GM12878 (cell line): ENCODE measurements around the gene EEF2K. TPM values are rescaled to one million over a fixed set of nuclear protein-coding genes. Genes with fewer than 3 reads are reported as not detected.

ENCODE experiments used
- ATF3 ChIP-seq: IDR thresholded peaks from 2 replicates; pipeline ENCODE4 v1.6.1; 2011; ENCODE audit warnings: low read depth, mild to moderate bottlenecking, low read length, moderate library complexity, borderline replicate concordance; ENCODE audit errors: extremely low read depth
- BRCA1 ChIP-seq: IDR thresholded peaks from 2 replicates; pipeline ENCODE4 v1.6.1; 2011; ENCODE audit warnings: low read depth, low read length, improper control_type of control experiment
- CBX5 ChIP-seq: sonication (generic); IDR thresholded peaks from 2 replicates; pipeline ENCODE4 v1.6.1; 2016; ENCODE audit warnings: low read depth, moderate library complexity, mild to moderate bottlenecking, inconsistent platforms
- E4F1 ChIP-seq: fragments of 450-650 bp; IDR thresholded peaks from 2 replicates; pipeline ENCODE4 v1.6.1; 2018; ENCODE audit warnings: borderline replicate concordance, mild to moderate bottlenecking; ENCODE audit not compliant: partially characterized antibody
- FOXK2 ChIP-seq: fragments of 450-650 bp; IDR thresholded peaks from 2 replicates; pipeline ENCODE4 v1.6.1; 2017; ENCODE audit warnings: mild to moderate bottlenecking, moderate library complexity
- NKRF ChIP-seq: fragments of 450-650 bp; conservative IDR thresholded peaks from 2 replicates; pipeline ENCODE4 v1.6.1; 2017; ENCODE audit warnings: mild to moderate bottlenecking, moderate library complexity
- NRF1 ChIP-seq: conservative IDR thresholded peaks from 2 replicates; pipeline ENCODE4 v1.6.1; 2011; ENCODE audit warnings: mild to moderate bottlenecking, low read depth, low read length, improper control_type of control experiment
- PML ChIP-seq: IDR thresholded peaks from 2 replicates; pipeline ENCODE4 v1.6.1; 2012; ENCODE audit warnings: low read length, inconsistent platforms
- POLR2AphosphoS2 ChIP-seq: IDR thresholded peaks from 2 replicates; pipeline ENCODE4 v1.6.1; 2011; ENCODE audit warnings: low read depth, mild to moderate bottlenecking, low read length, improper control_type of control experiment, moderate library complexity
- POLR2AphosphoS5 ChIP-seq: IDR thresholded peaks from 2 replicates; pipeline ENCODE4 v1.6.1; 2011; ENCODE audit warnings: mild to moderate bottlenecking, low read length, inconsistent platforms
- RB1 ChIP-seq: fragments of 450-650 bp; formaldehyde crosslinking; IDR thresholded peaks from 2 replicates; pipeline ENCODE4 v1.6.1; 2017; ENCODE audit warnings: mild to moderate bottlenecking, borderline replicate concordance
- RBBP5 ChIP-seq: fragments of 200-600 bp; sonication (generic); conservative IDR thresholded peaks from 2 replicates; pipeline ENCODE4 v1.6.1; 2016
- RFX5 ChIP-seq: IDR thresholded peaks from 2 replicates; pipeline ENCODE4 v1.6.1; 2011; ENCODE audit warnings: low read depth, low read length, improper control_type of control experiment
- SMC3 ChIP-seq: IDR thresholded peaks from 2 replicates; pipeline ENCODE4 v1.6.1; 2011; ENCODE audit warnings: low read length, improper control_type of control experiment, borderline replicate concordance
- SP1 ChIP-seq: IDR thresholded peaks from one replicate; pipeline ENCODE4 v1.6.1; 2011; ENCODE audit warnings: low read depth, low read length
- SREBF2 ChIP-seq: IDR thresholded peaks from 2 replicates; pipeline ENCODE4 v1.6.1; 2012; ENCODE audit warnings: mild to moderate bottlenecking, low read length
- TARDBP ChIP-seq: IDR thresholded peaks from 2 replicates; pipeline ENCODE4 v1.6.1; 2016; ENCODE audit warnings: borderline replicate concordance
- USF2 ChIP-seq: IDR thresholded peaks from 2 replicates; pipeline ENCODE4 v1.6.1; 2011; ENCODE audit warnings: low read depth, low read length, improper control_type of control experiment, borderline replicate concordance
- ZBED1 ChIP-seq: IDR thresholded peaks from 2 replicates; pipeline ENCODE4 v1.6.1; 2016; ENCODE audit warnings: borderline replicate concordance
- ZNF274 ChIP-seq: IDR thresholded peaks from one replicate; pipeline ENCODE4 v1.8.0; 2011; ENCODE audit not compliant: insufficient read length, insufficient read depth
- ZNF687 ChIP-seq: fragments of 450-650 bp; IDR thresholded peaks from 2 replicates; pipeline ENCODE4 v1.6.1; 2017; ENCODE audit warnings: mild to moderate bottlenecking, moderate library complexity
- polyA plus RNA-seq, 11 experiments: library from polyadenylated mRNA; depleted of rRNA in 4 of 11; unstranded in 6 of 11; stranded (reverse) in 5 of 11; fragments of >200 nt; fragmentation: Nextera tagmentation in 4 of 11; fragmentation: Illumina TruSeq in 1 of 11; extraction: Ambion mirVana in 4 of 11; extraction: Trizol in 1 of 11; gene quantifications; 1 replicate in 1 of 11; 2 replicates in 10 of 11; pipeline versions ENCODE4 v1.2.1 to v1.2.3, GENCODE V29; 2011 to 2016; ENCODE audit warnings: inconsistent platforms in 2 of 11, missing spikeins in 2 of 11, low read depth in 1 of 11
- total RNA-seq, 4 experiments: library from RNA; depleted of rRNA in 3 of 4; stranded (reverse); fragments of >200 nt in 3 of 4; fragmentation: Illumina TruSeq in 1 of 4; extraction: Trizol in 1 of 4; gene quantifications; 2 replicates each; pipeline versions ENCODE4 v1.2.1 to v1.2.3, GENCODE V29; 2013 to 2021

Gene EEF2K
- total and polyA plus RNA-seq, 10 of the 15 experiments (the other 5 are each of a cell fraction or from before 2014, with no cell fraction given), result 2.0 to 29.6 (median 12.2) TPM

- TF ChIP-seq POLR2AphosphoS2 (no peak; the same call in 1 of the 2 replicates), NRF1 (no peak), E4F1 (no peak), RFX5 (no peak), SMC3 (no peak), NKRF (no peak; the same call in 1 of the 2 replicates), USF2 (peak; percentile 85), ATF3 (peak; percentile 57; the same call in 1 of the 2 replicates), TARDBP (no peak), ZNF274 (no peak), SREBF2 (no peak), FOXK2 (peak; percentile 28; the same call in 1 of the 2 replicates), PML (no peak), ZNF687 (peak; percentile 58; the same call in 1 of the 2 replicates), BRCA1 (no peak), RB1 (no peak), ZBED1 (no peak), RBBP5 (no peak), SP1 (peak; percentile 37), CBX5 (no peak), POLR2AphosphoS5 (peak; percentile 59; the same call in 1 of the 2 replicates)
Observed at GRCh38 chr16:22217890-22218730, 12.0 kb downstream of the EEF2K start (continued).
